HG03108 (cell line): Measurements from ENCODE around the gene DYNLRB1.

Experiments
- ATAC-seq: cut with Tn5 transposase; IDR thresholded peaks from one replicate; pipeline ENCODE4 v1.9.1; 2021; ENCODE audit warnings: moderate library complexity; ENCODE audit not compliant: unreplicated experiment

DYNLRB1 gene

DNA sequence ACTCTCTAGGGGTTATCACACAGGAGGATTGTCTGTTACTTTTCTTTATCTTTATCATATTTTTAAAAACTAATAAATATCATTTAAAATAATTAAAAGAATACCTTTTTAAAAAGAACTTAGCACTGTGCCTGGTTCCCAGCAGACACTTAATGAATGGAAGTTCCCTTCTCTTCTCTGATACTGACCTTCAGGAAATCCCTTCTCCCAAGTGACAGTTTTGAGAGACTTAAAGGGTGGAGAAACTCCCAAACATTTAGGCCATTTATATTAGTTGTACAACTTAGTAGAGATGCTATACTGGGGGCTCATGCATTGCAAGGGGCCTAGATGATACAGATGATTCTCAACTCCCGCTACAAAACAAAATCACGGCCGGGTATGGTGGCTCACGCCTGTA, 60.8 kb downstream of the DYNLRB1 start:
- ATAC-seq = no peak

DNA sequence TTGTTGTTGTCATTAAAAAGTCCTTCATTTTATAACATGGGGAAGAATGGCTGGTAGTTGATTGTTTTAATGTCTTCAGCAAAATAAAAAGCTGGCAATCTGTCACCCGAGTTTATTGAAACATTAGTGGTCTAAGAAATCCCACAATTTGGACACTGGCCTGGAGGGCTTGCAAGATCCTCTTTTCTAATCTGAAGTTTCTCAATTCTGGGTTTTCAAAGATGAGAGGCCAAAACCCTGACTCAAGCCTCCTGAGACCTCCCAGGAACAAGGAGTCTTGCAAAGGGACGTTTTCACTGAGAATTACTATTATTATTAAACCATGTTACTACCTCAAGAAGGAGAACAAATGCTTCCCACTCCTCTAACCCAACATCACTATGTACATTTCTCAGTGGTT, 61.8 kb downstream of the DYNLRB1 start:
- ATAC-seq = no peak

DNA sequence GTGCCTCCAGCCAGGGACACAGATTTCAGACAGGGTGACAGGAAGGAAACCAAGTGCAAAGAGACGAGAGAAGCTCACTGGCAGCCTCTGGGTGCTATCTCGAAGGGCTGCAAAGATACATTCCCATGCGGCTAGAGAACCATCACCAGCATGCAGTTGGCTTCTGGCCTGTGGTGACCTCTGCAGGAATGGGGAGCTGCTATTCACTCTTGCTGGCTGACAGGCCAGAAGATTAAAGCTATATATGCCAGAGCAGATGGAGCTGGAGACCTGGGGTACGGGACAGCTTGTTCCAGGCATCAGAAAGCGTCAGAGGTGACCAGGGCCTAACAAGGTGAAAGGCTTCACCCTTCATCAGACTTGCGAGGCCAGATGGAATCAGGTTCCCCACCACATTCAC, 62.3 kb downstream of the DYNLRB1 start:
- ATAC-seq = no peak

DNA sequence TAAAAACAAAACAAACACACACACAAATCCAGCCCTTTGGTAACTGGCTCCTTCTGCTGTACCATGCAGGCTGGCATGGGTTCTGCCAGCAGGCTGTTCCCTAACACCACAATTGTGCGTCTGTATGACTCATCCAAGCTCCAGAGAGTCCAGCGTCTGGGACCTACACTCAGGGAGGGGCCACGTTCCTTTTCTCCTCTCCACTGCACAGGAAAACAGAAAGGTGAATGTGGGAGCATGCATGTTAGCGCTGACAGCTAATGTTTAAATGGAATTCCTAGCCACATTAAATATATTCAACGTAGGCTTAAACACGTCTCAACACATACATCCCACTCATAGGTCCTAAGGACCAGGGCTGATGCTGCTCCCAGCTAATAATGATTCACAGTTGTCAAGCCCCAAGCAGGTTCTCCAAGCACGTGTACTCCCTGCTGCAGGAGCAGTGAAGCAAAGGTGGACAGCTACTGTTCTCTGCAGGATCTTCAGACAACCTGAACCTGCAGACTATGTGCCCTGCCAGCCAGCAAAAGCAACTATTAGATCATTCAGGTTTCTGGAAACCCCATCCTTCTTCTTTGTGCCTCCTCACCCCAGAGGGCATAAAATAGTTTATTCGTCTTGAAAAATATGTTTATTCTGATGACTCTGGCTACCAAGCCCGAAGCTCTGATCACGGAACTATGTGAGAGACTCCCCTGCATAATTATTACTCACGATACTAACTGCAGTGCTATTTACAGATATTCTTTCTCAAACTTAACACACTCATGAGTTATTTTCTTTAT, 63.2 kb downstream of the DYNLRB1 start:
- no peak for ATAC-seq

DNA sequence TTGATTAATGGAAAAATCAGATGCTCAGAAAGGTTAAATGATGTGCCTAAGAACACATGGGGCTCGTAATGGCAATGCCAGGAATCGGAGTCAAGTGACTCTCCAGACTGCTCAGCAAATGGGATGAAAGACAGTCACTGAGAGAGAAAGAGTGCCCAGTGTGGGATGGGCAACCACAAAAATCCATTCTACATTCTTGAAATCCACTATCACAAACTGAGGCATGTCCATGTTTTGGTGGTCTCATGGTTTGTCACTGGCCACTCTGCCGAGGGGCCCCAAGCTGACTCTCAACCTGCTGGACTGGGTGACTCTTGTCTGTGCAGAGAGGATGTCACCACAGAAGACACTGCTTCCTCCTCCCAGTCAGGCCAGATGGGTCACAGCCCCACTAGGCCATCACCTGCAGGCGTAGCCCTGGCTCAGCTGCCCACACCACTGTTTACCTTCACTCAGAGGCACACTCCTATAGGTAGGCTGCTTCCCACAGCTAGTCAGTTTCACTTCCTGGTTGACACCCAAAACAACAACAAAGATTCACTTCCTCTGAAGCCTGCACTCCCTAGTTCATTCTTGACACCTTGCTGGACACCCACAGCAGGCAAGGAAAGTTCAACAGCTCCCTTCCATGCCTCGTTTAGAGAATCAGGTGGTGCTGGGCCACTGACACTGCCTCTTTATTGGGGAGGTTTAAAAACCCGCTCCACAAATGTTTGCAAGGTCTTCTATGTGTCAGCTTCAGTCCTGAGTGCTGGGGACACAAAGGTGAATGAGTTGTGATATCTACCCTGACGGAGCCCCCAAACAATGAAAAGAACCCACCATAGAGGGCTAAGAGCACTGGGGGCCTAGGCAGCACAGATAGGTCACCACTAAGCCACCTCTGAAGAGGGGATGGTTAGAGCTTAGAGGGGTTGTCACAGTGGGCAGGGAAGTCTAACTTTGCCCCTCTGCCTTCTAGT, 64.0 kb downstream of the DYNLRB1 start:
- peak; percentile 70 for ATAC-seq

DNA sequence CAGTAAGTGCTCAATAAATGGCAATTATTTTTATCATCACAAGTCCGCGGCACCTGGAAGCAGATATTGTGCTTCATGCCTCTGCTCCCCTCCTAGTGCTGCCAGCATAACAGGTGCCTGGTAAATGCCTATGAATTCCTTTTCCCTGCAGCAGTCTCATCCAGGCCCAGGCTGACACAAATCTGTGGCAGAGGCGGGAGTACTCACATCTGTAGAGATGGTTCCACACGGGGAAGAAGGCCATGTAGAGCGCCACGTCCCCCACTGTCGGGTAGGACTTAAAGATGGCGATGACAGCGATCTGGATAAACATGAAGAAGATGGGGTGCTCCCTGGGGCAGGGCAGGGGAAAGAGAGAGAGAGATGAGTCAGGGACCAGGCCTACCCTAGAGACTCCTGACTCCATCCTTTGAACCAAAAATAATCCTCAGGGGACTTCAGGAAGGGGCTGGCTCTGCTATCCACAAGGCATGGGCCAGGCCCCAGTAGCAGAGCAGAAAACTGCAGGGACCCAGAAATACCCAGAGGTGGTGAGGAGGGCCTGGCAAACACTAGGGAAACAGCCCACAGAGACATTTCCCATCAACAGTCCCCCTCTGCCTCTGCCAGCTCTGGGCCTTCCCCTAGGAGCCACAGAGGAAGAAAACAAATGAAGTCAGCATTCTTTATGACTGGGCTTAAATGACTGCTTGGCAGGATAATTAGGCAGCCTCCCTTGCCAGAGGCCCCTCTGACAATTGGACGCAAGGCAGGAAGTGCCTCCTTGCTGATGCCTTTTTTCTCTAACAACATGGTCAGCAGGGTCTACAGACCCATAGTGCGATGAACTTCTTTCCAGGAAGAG, 65.3 kb downstream of the DYNLRB1 start:
- peak; percentile 44 for ATAC-seq

DNA sequence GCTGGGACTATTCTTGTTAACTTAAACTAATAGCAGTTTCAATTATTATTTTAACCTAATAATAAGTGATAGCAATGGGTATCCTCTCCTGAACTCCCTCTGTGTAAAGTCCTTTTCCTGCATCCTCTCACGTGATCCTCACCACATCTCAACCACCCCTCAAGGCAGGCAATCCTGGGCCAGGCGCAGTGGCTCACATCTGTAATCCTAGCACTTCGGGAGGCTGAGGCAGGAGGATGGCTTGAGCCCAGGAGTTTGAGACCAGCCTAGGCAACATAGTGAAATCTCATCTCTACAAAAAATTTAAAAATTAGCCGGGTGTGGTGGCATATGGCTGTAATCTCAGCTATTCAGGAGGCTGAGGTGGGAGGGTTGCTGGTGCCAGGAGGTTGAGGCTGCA, 66.0 kb downstream of the DYNLRB1 start:
- no peak for ATAC-seq

DNA sequence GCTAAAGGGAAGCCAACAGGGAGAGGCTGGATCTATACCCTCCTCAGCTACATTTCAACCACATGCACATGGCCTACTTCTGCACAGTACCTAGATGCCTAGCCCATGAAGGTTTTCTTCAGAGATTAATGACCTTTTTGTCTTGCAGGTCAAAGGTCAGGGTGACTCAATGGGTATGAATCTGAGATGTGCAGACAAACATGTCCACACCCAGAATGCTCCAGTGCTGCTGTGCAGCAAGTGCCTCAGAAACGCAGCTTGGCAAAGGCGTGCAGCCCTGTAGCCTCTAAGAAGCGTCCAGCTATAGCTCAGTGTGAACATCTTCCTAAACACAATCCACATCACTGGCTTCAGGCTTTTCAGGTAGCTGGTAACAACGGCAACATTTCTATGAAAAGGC, 66.7 kb downstream of the DYNLRB1 start:
- ATAC-seq = no peak

DNA sequence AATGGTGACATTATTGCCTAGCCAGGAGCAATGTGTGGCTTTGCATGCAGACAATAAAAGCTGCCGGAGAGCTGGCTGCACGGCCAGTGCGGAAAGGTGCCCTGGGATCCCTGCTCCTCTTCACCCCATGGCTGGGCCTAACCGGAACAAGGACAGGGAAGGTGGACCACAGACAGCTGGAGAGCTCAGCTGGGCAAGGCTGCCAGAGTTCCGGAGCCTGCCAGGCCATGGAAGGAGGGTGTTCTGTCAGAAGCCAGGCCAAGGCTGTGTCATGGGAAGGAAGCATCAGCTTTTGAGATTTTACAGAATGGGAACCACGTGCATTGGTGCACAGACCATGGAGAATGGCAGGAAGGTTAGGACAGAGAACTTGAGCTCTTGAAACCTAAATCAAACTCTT, 67.3 kb downstream of the DYNLRB1 start:
- ATAC-seq = no peak

DNA sequence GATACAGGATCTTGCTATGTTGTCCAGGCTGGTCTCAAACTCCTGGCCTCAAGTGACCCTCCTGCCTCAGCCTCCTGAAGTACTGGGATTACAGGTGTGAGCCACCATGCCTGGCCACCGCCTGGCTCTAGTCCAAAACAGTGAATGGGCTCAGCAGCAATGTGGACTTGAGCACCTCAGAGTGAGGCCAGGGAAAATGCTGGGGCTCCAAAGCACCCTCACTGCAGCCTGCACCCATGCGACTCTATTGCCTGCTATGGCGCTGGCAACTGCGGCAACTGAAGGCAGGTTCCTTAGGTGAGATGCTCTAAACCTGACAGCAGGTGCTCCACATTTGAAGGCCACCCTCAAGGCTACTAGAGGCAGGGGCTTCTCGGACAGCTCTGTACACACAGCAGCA, 68.8 kb downstream of the DYNLRB1 start:
- ATAC-seq = no peak

DNA sequence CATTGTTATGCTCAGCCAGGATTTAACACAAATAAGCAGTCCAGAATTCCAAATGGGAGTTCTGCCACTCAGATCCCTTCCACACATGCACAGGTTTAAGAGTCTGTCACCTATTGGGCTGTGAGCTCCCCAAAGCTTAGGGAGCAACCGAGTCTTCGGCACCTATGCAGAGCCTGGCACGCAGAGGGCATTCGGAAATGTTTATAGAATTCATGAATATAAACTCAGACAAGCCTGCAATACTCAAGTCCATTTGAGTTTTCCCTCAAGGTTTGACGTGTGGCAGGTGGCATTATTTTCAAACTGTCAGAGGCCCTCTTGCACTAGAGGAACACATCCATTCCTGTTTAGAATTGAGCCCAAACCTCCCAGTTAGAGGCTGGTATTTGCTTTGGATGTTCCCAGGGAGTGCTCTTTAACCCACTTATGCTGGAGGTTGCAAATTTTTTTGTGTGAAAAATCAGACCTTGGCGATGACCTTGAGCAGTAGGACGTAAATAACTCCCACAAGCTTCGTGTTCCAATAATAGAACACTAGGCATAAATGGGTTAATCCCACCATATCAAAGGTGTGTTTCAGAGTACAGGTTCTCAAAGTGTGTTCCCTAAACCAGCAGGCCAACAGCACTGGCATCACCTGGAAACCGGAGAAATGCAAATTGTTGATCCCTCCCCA, 70.4 kb downstream of the DYNLRB1 start:
- no peak for ATAC-seq
